ENCODE data around the gene RBPMS2.

RBPMS2 gene

GRCh38 chr15:64739577-64740143 is 35.7 kb downstream of the RBPMS2 start:
- no peak overlapping the region for H3K4me3 ChIP-seq (ENCODE audit: low read depth, low read length)
- peaks cover 0 to 4% of the 10 kb centered on the region in 2 experiments; a peak in 1 of 3 replicates for H3K36me3 ChIP-seq (ENCODE audit: control insufficient read depth in 2 of 2, insufficient read depth in 1 of 2, low read length in 2 of 2)
- no peaks in the 10 kb centered on the region for H3K9me3 ChIP-seq (ENCODE audit: control insufficient read depth, insufficient read depth, low read depth, low read length)
- no peaks in the 10 kb centered on the region for H3K4me1 ChIP-seq (ENCODE audit: control insufficient read depth, insufficient read depth, low read length)
- H3K27ac ChIP-seq (ENCODE audit: extremely low read depth, low read depth, low read length), result no peak overlapping the region
- TF ChIP-seq ZFP37 (tag by site-specific recombination; IDR thresholded peaks at IDR 0.05) (no peak), ZNF473 (tag by site-specific recombination; IDR thresholded peaks at IDR 0.05) (no peak)
- CTCF ChIA-PET, result no interaction called here
- POLR2A ChIA-PET, result no interaction called here

- Histone ChIP-seq H3K4me1 (ENCODE audit: control insufficient read depth, insufficient read depth, low read length) (no peaks in the 10 kb centered on the region), H3K36me3 (ENCODE audit: control insufficient read depth in 2 of 2, insufficient read depth in 1 of 2, low read length in 2 of 2) (peaks cover 0 to 4% of the 10 kb centered on the region in 2 experiments; a peak in 1 of 3 replicates), H3K9me3 (ENCODE audit: control insufficient read depth, insufficient read depth, low read depth, low read length) (no peaks in the 10 kb centered on the region), H3K27ac (ENCODE audit: extremely low read depth, low read depth, low read length) (no peak overlapping the region), H3K4me3 (ENCODE audit: low read depth, low read length) (no peak overlapping the region)
- POLR2A ChIA-PET, result no interaction called here
- CTCF ChIA-PET, result no interaction called here
- TF ChIP-seq ZNF473 (tag by site-specific recombination; IDR thresholded peaks at IDR 0.05) (no peak), ZNF114 (tag by site-specific recombination; IDR thresholded peaks at IDR 0.05) (no peak), IKZF3 (tag by site-specific recombination; IDR thresholded peaks at IDR 0.05) (no peak), ZNF146 (tag by site-specific recombination; IDR thresholded peaks at IDR 0.05) (no peak), ZFHX2 (tag by site-specific recombination; conservative IDR thresholded peaks at IDR 0.05) (no peak), MZF1 (tag by site-specific recombination; IDR thresholded peaks at IDR 0.05; ENCODE audit: borderline replicate concordance) (no peak), GLIS2 (tag by site-specific recombination; IDR thresholded peaks at IDR 0.05) (no peak)
Observed at GRCh38 chr15:64739156-64739555, 36.2 kb downstream of the RBPMS2 start.

DNA sequence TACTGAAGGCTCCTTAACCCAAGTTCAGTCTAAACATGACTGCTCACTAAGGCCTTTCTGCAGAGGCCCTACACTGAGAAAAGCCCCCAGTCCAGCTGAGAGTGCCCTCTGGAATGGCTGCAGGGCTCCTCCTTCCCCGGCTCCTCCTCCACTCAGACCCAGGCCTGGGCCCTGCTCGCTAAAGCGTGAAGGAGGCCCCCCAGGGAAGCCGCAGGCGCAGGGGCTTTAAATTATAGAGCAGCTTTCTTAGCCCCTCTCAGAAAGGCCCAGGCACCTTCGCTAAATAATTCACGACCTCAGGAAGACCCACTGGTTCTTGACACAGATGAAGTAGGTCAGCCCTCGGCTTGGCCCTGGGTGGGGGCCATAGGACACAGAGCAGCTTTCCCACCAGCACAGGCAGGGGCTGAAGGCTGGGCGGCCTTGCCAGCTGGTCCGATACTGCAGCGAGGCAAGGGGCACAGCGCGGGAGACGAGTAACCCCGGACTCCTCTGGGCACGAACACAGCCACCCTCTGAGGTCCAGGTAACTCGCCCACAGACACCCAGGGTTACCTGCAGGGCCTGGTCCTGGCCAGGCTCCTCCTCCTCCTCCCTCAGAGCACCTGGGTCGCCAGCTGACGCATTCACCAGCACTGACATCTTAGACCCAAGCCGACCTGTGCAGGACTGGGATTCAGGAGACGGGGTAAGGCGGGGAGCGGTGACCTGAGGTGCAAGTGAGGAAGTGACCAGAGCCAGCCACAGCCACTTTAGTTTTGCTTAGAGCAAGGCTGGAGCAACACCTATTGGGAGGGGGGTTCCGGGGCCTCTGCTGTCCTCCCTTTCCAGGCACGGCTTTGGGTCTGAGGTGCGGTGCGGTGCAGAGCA is 36.9 kb downstream of the RBPMS2 start:
- CTCF ChIA-PET, result no interaction called here
- TF ChIP-seq TRIM28 (IDR thresholded peaks at IDR 0.05; ENCODE audit: borderline replicate concordance, low read length) (no peak), PRDM4 (tag by site-specific recombination; IDR thresholded peaks at IDR 0.05) (no peak), ZNF747 (tag by site-specific recombination; IDR thresholded peaks at IDR 0.05) (no peak)
- H3K4me1 ChIP-seq (ENCODE audit: control insufficient read depth, insufficient read depth, low read length), result no peaks in the 10 kb centered on the region
- H3K9me3 ChIP-seq (ENCODE audit: control insufficient read depth, insufficient read depth, low read depth, low read length), result no peaks in the 10 kb centered on the region
- no peak overlapping the region for H3K4me3 ChIP-seq (ENCODE audit: low read depth, low read length)
- POLR2A ChIA-PET, result no interaction called here
- H3K36me3 ChIP-seq (ENCODE audit: control insufficient read depth in 2 of 2, insufficient read depth in 1 of 2, low read length in 2 of 2), result peaks cover 0 to 4% of the 10 kb centered on the region in 2 experiments; a peak in 1 of 3 replicates
- H3K27ac ChIP-seq (ENCODE audit: extremely low read depth, low read depth, low read length), result no peak overlapping the region

- H3K36me3 ChIP-seq (ENCODE audit: control insufficient read depth in 2 of 2, insufficient read depth in 1 of 2, low read length in 2 of 2), result no peaks in the 10 kb centered on the region
- ChIA-PET POLR2A (no interaction called here), CTCF (interaction anchor here (0.7 to 7.1 kb wide), 7 partner anchors 8 to 351 kb away, joined by 3 to 127 read pairs (median 4); no protein-coding TSS in a partner anchor)
- H3K4me1 ChIP-seq (ENCODE audit: control insufficient read depth, insufficient read depth, low read length), result no peaks in the 10 kb centered on the region
- H3K4me3 ChIP-seq (ENCODE audit: low read depth, low read length), result no peak overlapping the region
- no peaks in the 10 kb centered on the region for H3K9me3 ChIP-seq (ENCODE audit: control insufficient read depth, insufficient read depth, low read depth, low read length)
- H3K27ac ChIP-seq (ENCODE audit: extremely low read depth, low read depth, low read length), result no peak overlapping the region
- TF ChIP-seq ZNF658 (tag by site-specific recombination; IDR thresholded peaks at IDR 0.05) (no peak), HOXC10 (CRISPR knock-in tag; IDR thresholded peaks at IDR 0.05) (no peak), ZNF610 (tag by site-specific recombination; IDR thresholded peaks at IDR 0.05; ENCODE audit: borderline replicate concordance) (no peak), ZNF146 (tag by site-specific recombination; IDR thresholded peaks at IDR 0.05) (no peak), ZSCAN18 (tag by site-specific recombination; IDR thresholded peaks at IDR 0.05) (no peak), ZNF138 (tag by site-specific recombination; IDR thresholded peaks at IDR 0.05; ENCODE audit: borderline replicate concordance) (no peak), ZNF670 (tag by site-specific recombination; IDR thresholded peaks at IDR 0.05; ENCODE audit: low read depth) (no peak), ZNF184 (tag by site-specific recombination; IDR thresholded peaks at IDR 0.05) (no peak), HIC1 (tag by site-specific recombination; IDR thresholded peaks at IDR 0.05) (no peak), MZF1 (tag by site-specific recombination; IDR thresholded peaks at IDR 0.05; ENCODE audit: borderline replicate concordance) (no peak), ZNF549 (tag by site-specific recombination; IDR thresholded peaks at IDR 0.05) (no peak)
Observed at GRCh38 chr15:64732156-64732860, 43.1 kb downstream of the RBPMS2 start.
